LNCaP clone FGC (cell line): ENCODE data around the gene OTX2.

ENCODE experiments used
- DNase-seq: peaks from one replicate; pipeline ENCODE4 v3.0.0-alpha.2; 2011; ENCODE audit warnings: low read depth
- H3K4me3 ChIP-seq: 2 replicates; pipeline ENCODE4 v1.5.1; 2011; ENCODE audit warnings: mild to moderate bottlenecking, low read depth, low read length, control low read depth
- CTCF ChIP-seq: IDR thresholded peaks from 2 replicates; pipeline ENCODE4 v1.5.1; 2012; ENCODE audit warnings: mild to moderate bottlenecking; ENCODE audit not compliant: control insufficient read depth, insufficient read depth; ENCODE audit errors: extremely low read depth

The OTX2 gene

GRCh38 chr14:56808383-56809269, 1.7 kb downstream of the OTX2 start:
- no peak overlapping the region for H3K4me3 ChIP-seq
- TF ChIP-seq CTCF = no peak
- no peak for DNase-seq

GRCh38 chr14:56808110-56808382, 2.2 kb downstream of the OTX2 start:
- TF ChIP-seq CTCF = no peak
- no peak for DNase-seq
- no peak overlapping the region for H3K4me3 ChIP-seq

- no peak overlapping the region for H3K4me3 ChIP-seq
- DNase-seq = no peak
- TF ChIP-seq CTCF = no peak
Observed at GRCh38 chr14:56807386-56808109, 2.7 kb downstream of the OTX2 start.

- DNase-seq = no peak
- TF ChIP-seq CTCF = no peak
- H3K4me3 ChIP-seq = no peak overlapping the region
Observed at GRCh38 chr14:56806760-56807159, 3.5 kb downstream of the OTX2 start.

GRCh38 chr14:56805992-56806727, 4.1 kb downstream of the OTX2 start:
- TF ChIP-seq CTCF = no peak
- no peak for DNase-seq
- H3K4me3 ChIP-seq = no peak overlapping the region

GRCh38 chr14:56805201-56805991, 4.9 kb downstream of the OTX2 start:
- no peak for DNase-seq
- no peak overlapping the region for H3K4me3 ChIP-seq
- no peak for TF ChIP-seq CTCF
